Thyroid gland (tissue), 4 donors: Measurements from ENCODE around the gene LAMA1.

Experiments
- POLR2A ChIP-seq, 2 donors: fragments of 450-650 bp; IDR thresholded peaks; one replicate each; pipeline ENCODE4 v1.6.1; 2017; ENCODE audit warnings: antibody characterized with exemption in 2 of 2, mild to moderate bottlenecking in 2 of 2, moderate library complexity in 1 of 2
- TF ChIP-seq, protein P1 (sequence below), 6 experiments: fragments of 200-600 bp in 3 of 6; fragments of 450-650 bp in 3 of 6; sonication (generic) in 3 of 6; IDR thresholded peaks; one replicate each; pipeline ENCODE4 v1.5.1; 2016 to 2019; ENCODE audit warnings: antibody characterized with exemption in 6 of 6, mild to moderate bottlenecking in 2 of 6, inconsistent platforms in 1 of 6, moderate library complexity in 1 of 6

DNA sequence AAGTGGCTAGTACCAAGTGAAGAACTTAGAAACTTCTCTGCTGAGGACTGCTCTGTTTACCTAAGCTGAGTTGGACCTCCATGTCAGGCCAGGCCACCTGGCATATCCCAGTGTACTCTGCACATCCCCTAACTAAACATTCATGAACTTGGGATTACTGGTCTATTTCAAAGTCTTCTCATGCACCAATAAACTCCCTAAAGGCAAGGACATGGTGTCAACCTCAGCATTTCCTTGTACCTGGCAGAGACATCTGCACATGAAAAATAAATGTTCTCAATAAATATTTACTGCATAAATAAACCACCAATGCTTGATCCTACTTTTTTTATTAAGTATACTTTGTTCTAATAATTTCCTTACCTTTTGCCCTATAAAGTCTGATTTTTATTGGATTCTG, 124.8 kb downstream of the LAMA1 start:
- TF ChIP-seq, protein P1, sequence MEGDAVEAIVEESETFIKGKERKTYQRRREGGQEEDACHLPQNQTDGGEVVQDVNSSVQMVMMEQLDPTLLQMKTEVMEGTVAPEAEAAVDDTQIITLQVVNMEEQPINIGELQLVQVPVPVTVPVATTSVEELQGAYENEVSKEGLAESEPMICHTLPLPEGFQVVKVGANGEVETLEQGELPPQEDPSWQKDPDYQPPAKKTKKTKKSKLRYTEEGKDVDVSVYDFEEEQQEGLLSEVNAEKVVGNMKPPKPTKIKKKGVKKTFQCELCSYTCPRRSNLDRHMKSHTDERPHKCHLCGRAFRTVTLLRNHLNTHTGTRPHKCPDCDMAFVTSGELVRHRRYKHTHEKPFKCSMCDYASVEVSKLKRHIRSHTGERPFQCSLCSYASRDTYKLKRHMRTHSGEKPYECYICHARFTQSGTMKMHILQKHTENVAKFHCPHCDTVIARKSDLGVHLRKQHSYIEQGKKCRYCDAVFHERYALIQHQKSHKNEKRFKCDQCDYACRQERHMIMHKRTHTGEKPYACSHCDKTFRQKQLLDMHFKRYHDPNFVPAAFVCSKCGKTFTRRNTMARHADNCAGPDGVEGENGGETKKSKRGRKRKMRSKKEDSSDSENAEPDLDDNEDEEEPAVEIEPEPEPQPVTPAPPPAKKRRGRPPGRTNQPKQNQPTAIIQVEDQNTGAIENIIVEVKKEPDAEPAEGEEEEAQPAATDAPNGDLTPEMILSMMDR (IDR thresholded peaks at IDR 0.05), result no peak
- no peak for TF ChIP-seq POLR2A (IDR thresholded peaks at IDR 0.05)
